HL-60 (cell line): Measurements from ENCODE around the gene ENKUR.
"Not testable (repeated sequence)": the region's sequence is repeated elsewhere in the genome, so short reads cannot be mapped to it uniquely, and the experiment has no call there.

Experiments
- DNase-seq, 2 experiments: peaks; one replicate each; pipeline ENCODE4 v3.0.0-alpha.2; 2010 to 2020; ENCODE audit warnings: low read depth in 1 of 2, low spot score in 1 of 2
- H3K27ac ChIP-seq: fragments of 250-450 bp; sonication (Bioruptor Pico); replicated peaks from 2 replicates; pipeline ENCODE4 v1.5.1; 2020; ENCODE audit warnings: mild to moderate bottlenecking, moderate library complexity
- H3K27me3 ChIP-seq: fragments of 250-450 bp; sonication (Bioruptor Pico); 2 replicates; pipeline ENCODE4 v1.5.1; 2021; ENCODE audit warnings: mild to moderate bottlenecking, moderate library complexity; ENCODE audit not compliant: insufficient read depth, poor library complexity, severe bottlenecking
- H3K4me3 ChIP-seq: replicated peaks from 2 replicates; pipeline ENCODE4 v1.5.1; 2011; ENCODE audit warnings: mild to moderate bottlenecking, control low read depth, low read length; ENCODE audit not compliant: insufficient read depth
- GABPA ChIP-seq: IDR thresholded peaks from 2 replicates; pipeline ENCODE4 v1.6.1; 2012; ENCODE audit warnings: low read depth
- POLR2AphosphoS5 ChIP-seq: IDR thresholded peaks from 2 replicates; pipeline ENCODE4 v1.6.1; 2012; ENCODE audit warnings: low read depth
- SPI1 ChIP-seq: IDR thresholded peaks from 2 replicates; pipeline ENCODE4 v1.6.1; 2012; ENCODE audit warnings: low read depth, mild to moderate bottlenecking, borderline replicate concordance
- TF ChIP-seq, protein P1 (sequence below): IDR thresholded peaks from 2 replicates; pipeline ENCODE4 v1.6.1; 2012; ENCODE audit warnings: low read depth; ENCODE audit not compliant: insufficient replicate concordance
- TF ChIP-seq, protein P2 (sequence below): IDR thresholded peaks from one replicate; pipeline ENCODE4 v1.5.1; 2011; ENCODE audit warnings: low read length, control low read depth, inconsistent platforms; ENCODE audit not compliant: insufficient read depth

ENKUR gene

DNA sequence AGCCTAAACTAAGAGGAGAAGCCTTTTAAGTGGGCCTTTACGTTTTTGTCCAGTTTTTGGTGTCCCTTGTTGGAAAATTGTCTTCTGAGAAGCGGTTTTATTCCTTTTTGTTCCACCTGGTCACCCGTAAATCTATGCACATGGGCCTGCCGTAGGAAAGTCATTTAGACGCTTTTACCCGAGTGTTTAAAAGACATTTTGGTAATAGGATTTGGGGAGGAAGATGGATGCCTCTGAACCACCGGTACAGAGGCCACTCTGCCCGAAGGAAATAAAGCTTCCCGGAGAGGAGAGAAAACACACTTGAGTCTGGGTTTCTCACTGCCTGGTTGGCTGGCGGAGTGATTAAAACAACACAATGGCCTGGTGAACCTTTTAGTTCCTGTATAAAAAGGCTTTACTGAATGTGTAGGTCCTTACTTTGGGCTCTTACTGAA, 1.2 kb upstream of the ENKUR start:
- H3K27me3 ChIP-seq = no peaks in the 10 kb centered on the region
- H3K4me3 ChIP-seq = no peak overlapping the region
- TF ChIP-seq, protein P1, sequence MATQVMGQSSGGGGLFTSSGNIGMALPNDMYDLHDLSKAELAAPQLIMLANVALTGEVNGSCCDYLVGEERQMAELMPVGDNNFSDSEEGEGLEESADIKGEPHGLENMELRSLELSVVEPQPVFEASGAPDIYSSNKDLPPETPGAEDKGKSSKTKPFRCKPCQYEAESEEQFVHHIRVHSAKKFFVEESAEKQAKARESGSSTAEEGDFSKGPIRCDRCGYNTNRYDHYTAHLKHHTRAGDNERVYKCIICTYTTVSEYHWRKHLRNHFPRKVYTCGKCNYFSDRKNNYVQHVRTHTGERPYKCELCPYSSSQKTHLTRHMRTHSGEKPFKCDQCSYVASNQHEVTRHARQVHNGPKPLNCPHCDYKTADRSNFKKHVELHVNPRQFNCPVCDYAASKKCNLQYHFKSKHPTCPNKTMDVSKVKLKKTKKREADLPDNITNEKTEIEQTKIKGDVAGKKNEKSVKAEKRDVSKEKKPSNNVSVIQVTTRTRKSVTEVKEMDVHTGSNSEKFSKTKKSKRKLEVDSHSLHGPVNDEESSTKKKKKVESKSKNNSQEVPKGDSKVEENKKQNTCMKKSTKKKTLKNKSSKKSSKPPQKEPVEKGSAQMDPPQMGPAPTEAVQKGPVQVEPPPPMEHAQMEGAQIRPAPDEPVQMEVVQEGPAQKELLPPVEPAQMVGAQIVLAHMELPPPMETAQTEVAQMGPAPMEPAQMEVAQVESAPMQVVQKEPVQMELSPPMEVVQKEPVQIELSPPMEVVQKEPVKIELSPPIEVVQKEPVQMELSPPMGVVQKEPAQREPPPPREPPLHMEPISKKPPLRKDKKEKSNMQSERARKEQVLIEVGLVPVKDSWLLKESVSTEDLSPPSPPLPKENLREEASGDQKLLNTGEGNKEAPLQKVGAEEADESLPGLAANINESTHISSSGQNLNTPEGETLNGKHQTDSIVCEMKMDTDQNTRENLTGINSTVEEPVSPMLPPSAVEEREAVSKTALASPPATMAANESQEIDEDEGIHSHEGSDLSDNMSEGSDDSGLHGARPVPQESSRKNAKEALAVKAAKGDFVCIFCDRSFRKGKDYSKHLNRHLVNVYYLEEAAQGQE = no peak
- TF ChIP-seq SPI1 (no peak), GABPA (no peak), POLR2AphosphoS5 (no peak)
- TF ChIP-seq, protein P2, sequence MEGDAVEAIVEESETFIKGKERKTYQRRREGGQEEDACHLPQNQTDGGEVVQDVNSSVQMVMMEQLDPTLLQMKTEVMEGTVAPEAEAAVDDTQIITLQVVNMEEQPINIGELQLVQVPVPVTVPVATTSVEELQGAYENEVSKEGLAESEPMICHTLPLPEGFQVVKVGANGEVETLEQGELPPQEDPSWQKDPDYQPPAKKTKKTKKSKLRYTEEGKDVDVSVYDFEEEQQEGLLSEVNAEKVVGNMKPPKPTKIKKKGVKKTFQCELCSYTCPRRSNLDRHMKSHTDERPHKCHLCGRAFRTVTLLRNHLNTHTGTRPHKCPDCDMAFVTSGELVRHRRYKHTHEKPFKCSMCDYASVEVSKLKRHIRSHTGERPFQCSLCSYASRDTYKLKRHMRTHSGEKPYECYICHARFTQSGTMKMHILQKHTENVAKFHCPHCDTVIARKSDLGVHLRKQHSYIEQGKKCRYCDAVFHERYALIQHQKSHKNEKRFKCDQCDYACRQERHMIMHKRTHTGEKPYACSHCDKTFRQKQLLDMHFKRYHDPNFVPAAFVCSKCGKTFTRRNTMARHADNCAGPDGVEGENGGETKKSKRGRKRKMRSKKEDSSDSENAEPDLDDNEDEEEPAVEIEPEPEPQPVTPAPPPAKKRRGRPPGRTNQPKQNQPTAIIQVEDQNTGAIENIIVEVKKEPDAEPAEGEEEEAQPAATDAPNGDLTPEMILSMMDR = no peak
- H3K27ac ChIP-seq = no peak overlapping the region
- no peak for DNase-seq

DNA sequence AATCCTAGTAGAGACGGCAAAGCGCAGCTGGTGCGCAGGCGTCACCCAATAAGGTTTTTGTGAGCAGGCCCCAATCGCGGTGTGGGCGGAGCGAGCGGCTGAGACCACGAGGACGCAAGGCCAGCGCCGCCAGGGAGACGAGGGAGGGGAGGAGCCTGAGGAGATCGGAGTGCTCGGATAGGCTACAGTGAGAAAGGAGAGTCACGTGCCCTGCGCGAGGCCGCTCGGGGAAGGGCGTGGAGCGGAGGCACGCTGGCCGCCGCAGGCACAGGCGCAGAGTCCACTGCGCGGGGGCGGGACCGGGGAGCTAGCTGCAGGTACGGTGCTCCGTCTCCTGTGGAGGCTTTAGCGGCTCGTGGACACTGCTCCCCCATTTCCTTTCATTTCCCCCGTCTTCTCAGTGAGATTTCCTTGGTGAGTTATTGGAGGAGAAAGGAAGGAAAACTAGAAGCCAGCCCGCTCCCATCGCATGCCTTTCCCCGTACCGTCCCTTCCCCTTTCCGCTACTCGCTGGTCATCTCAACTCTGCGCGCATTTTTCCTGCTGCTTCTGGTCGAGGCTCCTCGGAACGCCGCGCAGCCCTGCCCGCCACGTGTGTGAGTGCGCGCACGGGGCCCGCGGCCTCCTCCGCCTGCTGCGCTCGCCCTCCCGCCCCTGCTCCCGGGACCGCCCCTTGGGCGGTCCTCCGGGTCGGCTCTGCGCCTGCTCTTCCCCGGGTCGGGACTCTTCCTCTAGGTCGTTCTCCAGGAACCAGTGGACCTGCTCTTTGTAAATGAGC, 607 bp upstream of the ENKUR start, which contains the start of gene THNSL1:
TSS of gene THNSL1 (plus strand) at position 237 of the 778 bp plus-strand sequence. CDS start 6,612 bp downstream, outside the sequence.
- Histone ChIP-seq H3K27me3 (no peaks in the 10 kb centered on the region), H3K4me3 (no peak within 1 kb of the TSS), H3K27ac (no peak within 1 kb of the TSS)
- TF ChIP-seq POLR2AphosphoS5 (no peak), SPI1 (no peak)
- TF ChIP-seq, protein P1 = no peak
- peak in 1 of 2 experiments; percentile 24 for DNase-seq

DNA sequence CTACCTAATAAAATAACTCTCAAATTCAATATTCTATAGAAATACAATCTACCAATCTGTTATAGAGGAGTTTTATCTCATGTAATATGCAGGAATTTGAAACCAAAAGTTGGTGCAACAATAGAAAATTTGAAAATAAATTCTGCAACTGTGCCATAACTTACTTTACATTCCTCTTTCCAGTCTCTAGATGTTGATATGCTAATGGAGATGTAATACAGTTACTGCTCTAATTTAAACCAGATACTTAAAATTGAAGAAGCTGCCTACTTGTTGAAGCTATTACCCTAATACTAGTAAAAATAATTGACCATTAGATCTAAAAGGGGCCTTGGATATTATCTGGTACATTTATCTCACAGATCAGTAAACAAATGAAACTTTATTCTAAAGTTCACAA, 1.4 kb downstream of the ENKUR start:
- TF ChIP-seq POLR2AphosphoS5 = no peak
- no peak for TF ChIP-seq SPI1
- TF ChIP-seq, protein P1 = no peak
- no peak for TF ChIP-seq GABPA
- TF ChIP-seq, protein P2 = no peak
- H3K27me3 ChIP-seq = no peaks in the 10 kb centered on the region
- H3K27ac ChIP-seq = no peak overlapping the region
- no peak for DNase-seq
- H3K4me3 ChIP-seq = no peak overlapping the region

DNA sequence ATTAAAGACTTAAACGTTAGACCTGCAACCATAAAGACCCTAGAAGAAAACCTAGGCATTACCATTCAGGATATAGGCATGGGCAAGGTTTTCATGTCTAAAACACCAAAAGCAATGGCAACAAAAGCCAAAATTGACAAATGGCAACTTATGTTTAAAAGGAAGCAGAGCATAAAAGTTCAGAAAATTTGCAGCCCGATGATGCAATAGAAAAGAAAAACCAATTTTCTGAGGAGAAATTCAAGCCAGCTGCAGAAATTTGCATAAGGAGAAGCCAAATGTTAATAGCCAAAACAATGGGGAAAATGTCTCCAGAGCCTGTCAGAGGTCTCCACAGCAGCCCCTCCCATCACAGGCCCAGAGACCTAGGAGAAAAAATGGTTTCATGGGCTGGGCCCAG, 4.4 kb downstream of the ENKUR start:
- not testable (repeated sequence) for H3K27me3 ChIP-seq, H3K27ac ChIP-seq, H3K4me3 ChIP-seq, DNase-seq
